ENCODE data around the gene SH3GL1.

The SH3GL1 gene

GRCh38 chr19:4365791-4366665 lies 34.3 kb downstream of the SH3GL1 start:
- TF ChIP-seq ZNF8 (CRISPR knock-in tag; IDR thresholded peaks at IDR 0.05) (no peak), CSRNP3 (CRISPR knock-in tag; IDR thresholded peaks at IDR 0.05) (no peak)
- no peak for ATAC-seq

- ATAC-seq, result no peak
- no peak for TF ChIP-seq ZC3H10 (CRISPR knock-in tag; IDR thresholded peaks at IDR 0.05)
- no peak for TF ChIP-seq TSHZ2 (CRISPR knock-in tag; IDR thresholded peaks at IDR 0.05)
- TF ChIP-seq ZNF565 (CRISPR knock-in tag; conservative IDR thresholded peaks at IDR 0.05; ENCODE audit: low read depth), result no peak
- TF ChIP-seq OSR1 (CRISPR knock-in tag; IDR thresholded peaks at IDR 0.05), result no peak
- TF ChIP-seq ESRRG (CRISPR knock-in tag; IDR thresholded peaks at IDR 0.05), result no peak
- TF ChIP-seq ARNTL (CRISPR knock-in tag; IDR thresholded peaks at IDR 0.05; ENCODE audit: borderline replicate concordance, low read depth), result no peak
- TF ChIP-seq CREB5 (CRISPR knock-in tag; IDR thresholded peaks at IDR 0.05; ENCODE audit: low read depth), result no peak
- TF ChIP-seq ZNF70 (CRISPR knock-in tag; IDR thresholded peaks at IDR 0.05), result no peak
- no peak for TF ChIP-seq ZFP30 (CRISPR knock-in tag; IDR thresholded peaks at IDR 0.05)
- no peak for TF ChIP-seq GLIS3 (CRISPR knock-in tag; IDR thresholded peaks at IDR 0.05)
- TF ChIP-seq BACH2 (CRISPR knock-in tag; IDR thresholded peaks at IDR 0.05; ENCODE audit: borderline replicate concordance), result no peak
- TF ChIP-seq PATZ1 (CRISPR knock-in tag; IDR thresholded peaks at IDR 0.05; ENCODE audit: borderline replicate concordance), result no peak
- TF ChIP-seq ZNF8 (CRISPR knock-in tag; IDR thresholded peaks at IDR 0.05), result no peak
These were observed 35.0 kb downstream of the SH3GL1 start for GRCh38 chr19:4365341-4365740.

GRCh38 chr19:4363571-4364304 lies 36.6 kb downstream of the SH3GL1 start:
- TF ChIP-seq POU6F1 (CRISPR knock-in tag; IDR thresholded peaks at IDR 0.05; ENCODE audit: borderline replicate concordance, low read depth) (no peak), TOX (CRISPR knock-in tag; IDR thresholded peaks at IDR 0.05; ENCODE audit: borderline replicate concordance) (no peak), PPARA (CRISPR knock-in tag; IDR thresholded peaks at IDR 0.05; ENCODE audit: borderline replicate concordance) (no peak), ESRRG (CRISPR knock-in tag; IDR thresholded peaks at IDR 0.05) (no peak), CREB5 (CRISPR knock-in tag; IDR thresholded peaks at IDR 0.05; ENCODE audit: low read depth) (no peak), OSR1 (CRISPR knock-in tag; IDR thresholded peaks at IDR 0.05) (no peak), ZFP3 (CRISPR knock-in tag; IDR thresholded peaks at IDR 0.05) (no peak)

More at GRCh38 chr19:4363571-4364304, 36.6 kb downstream of the SH3GL1 start:
- no peak for ATAC-seq

Measured in SK-N-SH treated with all-trans-retinoic acid at 6 μM for 48 hours (cell line).